ENCODE measurements around the gene MARK3.

The MARK3 gene

DNA sequence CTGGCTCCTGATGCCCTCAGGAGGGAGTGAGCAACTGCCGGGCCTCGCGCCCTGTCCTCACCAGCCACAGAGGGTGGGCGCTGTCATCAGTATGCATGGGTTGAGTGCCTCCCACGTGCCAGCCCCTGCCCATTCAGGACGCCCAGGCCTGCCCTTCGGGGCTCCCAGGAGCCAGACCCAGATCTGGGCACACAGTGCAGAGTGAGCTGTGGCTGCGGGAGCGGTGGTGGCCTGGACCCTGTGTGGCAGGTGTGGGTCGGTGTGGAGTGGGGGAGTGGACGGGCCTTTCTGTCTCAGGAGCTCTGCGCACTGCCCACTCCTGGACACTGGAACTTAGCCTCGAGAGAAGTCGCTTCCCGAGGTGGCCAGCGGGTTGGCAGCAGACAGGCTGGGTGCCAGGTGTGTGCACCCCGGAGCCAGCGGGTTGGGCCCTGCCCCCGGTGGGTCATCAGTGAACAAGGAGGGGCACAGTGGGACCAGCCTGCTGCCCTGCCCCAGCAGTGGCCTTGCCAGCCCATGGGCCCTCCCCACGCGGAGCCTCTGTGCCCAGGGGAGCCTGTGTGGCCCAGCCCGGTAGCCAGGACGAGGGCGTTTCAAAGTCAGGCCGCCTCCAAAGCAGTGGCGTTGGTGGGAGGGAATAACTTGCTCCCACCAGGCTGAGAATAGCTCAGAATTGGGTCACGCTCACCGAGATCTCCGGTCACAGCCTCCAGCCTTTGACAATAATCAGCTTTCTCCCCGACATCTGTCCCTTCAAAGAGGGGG lies 153.3 kb downstream of the MARK3 start:
- DNase-seq (ENCODE audit: low spot score), result no peak

DNA sequence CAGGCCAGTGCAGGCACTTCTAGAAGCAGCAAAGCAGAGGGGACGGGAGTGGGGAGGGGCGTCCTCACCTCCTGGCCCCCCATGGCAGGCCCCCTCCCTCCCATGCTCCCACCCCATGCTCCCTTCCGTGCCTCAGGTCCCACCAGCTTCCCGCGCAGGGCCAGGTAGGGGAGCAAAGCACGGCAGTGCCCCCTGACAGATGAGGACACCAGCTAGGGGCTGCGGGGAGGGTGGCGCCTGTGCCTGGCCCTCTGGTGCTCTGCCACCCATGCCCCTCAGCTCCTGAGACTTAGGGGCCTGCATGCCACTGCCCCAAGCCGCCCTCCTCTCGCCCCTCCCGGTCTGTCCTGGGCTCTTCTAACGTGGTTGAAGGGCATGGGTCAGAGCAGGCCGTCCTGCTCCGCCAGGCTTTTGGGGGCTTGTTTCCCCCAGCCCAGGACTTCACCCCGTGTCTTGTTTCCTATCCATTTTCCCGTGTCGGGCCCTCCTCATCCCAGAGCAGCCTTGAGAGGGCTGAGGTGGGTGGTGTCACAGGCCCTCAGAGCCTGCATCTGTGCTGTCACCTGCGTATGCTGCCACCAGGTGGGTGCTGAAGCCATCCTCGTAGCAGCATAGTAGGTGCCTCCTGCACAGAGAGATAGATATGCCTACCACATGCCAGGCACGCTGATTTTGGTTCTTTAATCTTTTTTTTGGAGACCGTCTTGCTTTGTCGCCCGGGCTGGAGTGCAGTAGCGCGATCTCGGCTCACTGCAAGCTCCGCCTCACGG lies 154.0 kb downstream of the MARK3 start:
- no peak for DNase-seq (ENCODE audit: low spot score)

DNA sequence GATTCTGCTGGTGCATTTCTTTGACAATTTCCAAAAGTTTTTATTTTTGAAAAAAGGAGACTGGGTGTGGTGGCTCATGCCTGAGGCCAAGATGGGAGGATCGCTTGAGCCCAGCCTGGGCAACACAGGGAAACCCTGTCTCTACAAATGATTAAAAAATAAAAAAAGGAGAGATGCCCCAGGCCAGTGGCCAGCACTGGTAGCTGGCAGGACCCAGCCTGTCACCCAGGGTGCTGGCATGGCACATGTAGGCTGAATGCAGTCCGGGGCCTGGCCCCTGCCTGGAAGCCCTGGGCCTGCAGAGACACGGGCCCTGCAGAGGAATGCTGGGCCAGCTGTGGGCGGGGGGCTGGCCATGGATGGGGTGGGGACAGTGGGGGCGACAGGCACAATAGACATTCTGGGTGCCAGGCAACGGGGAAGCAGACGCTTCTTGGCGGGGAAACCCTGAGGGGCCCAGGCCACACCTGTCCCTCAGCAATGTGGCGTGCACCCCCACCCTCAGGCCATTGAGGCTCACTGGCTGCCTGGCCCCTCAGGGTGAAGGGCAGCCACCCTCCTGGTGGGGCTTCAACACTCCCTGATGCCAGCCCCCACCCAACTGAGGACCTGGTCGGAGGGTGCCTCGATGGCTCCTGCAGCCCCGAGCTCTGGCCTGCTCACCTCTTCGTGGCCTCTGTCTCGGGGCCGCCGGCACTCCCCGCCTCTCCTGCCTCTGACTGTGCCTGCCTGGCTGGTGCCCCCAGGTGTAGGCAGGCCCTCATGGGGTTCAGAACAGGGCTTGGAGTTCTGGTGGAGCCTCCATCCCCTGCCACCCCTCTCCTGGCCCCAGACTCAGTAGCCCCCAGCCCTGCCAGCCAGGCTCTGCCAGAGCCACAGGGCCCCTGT lies 155.8 kb downstream of the MARK3 start:
- DNase-seq (ENCODE audit: low spot score), result no peak

DNA sequence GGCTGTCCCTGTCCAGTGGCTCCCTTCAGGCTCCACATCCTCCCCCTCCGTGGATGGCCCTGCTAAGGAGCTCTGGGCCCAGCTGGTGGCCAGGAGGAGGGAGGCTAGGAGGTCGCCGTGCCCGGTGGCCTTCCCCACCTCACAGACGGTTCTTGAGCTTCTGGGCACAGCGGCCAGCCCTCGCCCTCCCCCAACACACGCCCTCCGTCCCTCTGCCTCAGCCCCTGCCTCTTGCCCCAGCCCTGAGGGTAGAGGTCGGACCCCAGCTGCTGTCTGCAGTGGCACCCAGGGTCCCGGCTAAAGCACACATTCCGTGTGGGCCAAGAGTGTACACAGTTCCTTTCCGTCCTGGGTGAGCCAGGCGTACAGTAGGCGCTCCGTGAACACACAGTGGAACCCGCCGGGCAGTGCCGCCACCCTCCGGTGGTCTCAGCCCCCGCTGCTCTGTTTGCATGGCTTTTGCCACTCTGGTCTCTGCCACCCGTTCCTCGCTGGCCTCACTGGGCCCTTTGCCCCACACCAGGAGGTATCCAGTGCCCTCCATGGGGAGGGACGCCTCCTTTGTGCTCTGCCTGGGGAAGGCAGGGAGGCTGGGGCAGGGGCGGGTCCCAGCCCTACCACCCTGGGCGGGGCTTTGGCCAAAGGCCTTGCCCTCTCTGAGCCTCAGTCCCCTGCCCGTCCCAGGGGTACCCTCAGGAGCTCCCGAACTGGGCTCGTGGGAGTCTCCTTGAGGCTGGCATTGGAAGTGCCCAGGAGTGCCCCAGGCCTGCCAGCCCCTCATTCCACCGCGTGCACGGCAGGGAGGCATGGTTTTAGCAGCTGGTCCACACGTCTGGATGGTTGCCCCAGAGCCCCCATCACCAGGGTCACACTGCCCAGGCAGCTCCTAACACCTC lies 156.7 kb downstream of the MARK3 start:
- DNase-seq (ENCODE audit: low spot score), result no peak

- no peak for DNase-seq (ENCODE audit: low spot score)
Observed at GRCh38 chr14:103542605-103543088, 157.4 kb downstream of the MARK3 start.

DNA sequence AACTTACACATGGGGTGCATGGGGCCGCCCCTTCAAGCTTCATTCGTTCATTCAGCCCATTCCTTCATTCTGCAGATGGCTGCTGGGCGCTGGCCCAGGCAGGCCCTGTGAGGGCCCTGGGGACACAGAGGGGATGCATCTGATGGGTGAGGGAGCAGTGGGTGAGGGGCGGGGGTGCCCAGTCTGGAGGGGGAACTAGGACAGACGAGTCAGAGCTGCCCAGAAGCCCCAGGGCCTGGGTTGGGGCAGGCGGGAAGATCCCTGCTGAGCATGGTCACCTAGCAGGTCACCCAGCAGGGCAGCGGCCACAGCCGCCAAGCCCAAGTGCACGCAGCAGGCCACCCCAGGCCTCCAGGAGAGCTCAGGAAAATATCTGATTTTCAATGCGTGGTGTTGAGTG lies 157.9 kb downstream of the MARK3 start:
- no peak for DNase-seq (ENCODE audit: low spot score)

DNA sequence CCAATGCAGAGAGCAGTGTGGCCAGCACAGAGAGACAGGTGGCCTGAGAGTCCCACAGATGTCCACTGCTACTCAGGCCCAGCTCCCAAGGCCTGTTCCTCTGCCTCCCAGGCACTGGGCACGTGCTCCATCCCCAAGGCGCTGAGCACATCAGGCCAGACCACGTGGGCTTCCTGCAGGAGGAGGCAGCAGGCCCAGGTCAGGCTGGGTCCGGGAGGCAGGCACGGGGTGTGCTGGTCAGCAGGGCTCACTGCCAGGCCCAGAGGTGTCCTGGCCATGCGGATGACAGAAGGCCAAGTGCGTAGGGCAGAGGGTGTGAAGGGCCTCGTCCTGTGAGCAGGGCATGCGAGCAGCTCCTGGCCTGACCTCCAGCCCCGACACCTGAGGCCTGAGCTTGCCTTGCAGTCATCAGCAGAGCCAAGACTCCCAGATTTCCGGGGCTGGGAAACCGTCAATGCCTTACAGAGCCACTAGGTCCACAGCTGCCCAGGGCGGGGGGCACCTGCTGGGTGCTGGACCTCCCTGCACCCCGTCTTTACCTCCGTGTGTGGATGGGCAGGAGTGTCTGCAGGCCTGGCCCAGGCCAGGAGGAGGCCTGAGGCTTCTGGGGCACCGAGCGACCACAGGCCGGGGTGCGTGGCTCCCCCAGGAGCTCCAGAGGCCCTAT lies 158.6 kb downstream of the MARK3 start:
- DNase-seq (ENCODE audit: low spot score), result no peak

GRCh38 chr14:103544388-103545218 lies 159.4 kb downstream of the MARK3 start:
- no peak for DNase-seq (ENCODE audit: low spot score)

- DNase-seq (ENCODE audit: low spot score), result no peak
Observed at GRCh38 chr14:103545219-103545914, 160.2 kb downstream of the MARK3 start.

- DNase-seq (ENCODE audit: low spot score), result no peak
Observed at GRCh38 chr14:103545915-103546651, 160.9 kb downstream of the MARK3 start.

DNA sequence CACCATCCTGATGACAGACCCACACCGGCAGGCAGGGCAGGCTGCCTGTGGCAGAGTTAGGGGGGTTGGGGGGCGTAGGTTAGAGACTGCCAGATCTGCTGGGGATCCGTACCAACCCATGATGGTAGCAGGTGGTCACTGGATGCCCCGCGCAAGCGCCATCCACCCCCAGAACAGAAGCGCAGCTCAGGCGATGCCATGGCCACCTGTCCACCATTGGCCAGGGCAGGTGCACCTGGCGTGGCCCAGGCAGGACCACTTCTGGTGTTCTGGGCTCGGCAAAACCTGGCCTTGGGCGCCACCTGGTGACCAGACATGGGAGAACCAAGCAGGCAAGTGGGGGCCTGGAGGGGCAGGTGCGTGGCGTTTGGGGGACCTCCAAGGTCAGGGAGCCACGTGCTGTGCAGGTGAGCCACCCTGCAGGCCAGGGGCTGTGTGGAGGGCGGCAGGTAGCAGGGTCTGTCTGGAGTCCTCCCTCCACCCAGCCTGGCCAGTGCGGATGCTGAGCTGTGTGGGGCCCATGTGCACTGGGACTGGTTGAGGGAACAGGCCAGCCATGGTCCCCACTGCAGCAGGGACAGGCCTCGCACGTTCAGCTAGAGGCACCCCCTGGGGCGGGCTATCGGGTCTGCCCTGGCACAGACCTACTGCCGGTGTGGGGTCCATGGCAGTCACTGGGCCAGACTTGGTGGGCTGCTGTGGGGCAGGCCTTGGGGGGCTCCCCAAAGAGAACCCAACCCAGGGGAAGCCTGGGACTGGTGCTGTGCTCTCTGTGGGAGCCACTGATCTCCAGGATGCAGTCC lies 161.6 kb downstream of the MARK3 start:
- peak; percentile 70 for DNase-seq (ENCODE audit: low spot score)

- no peak for DNase-seq (ENCODE audit: low spot score)
Observed at GRCh38 chr14:103547455-103547940, 162.3 kb downstream of the MARK3 start.

GRCh38 chr14:103547941-103548462 lies 162.8 kb downstream of the MARK3 start:
- no peak for DNase-seq (ENCODE audit: low spot score)

DNA sequence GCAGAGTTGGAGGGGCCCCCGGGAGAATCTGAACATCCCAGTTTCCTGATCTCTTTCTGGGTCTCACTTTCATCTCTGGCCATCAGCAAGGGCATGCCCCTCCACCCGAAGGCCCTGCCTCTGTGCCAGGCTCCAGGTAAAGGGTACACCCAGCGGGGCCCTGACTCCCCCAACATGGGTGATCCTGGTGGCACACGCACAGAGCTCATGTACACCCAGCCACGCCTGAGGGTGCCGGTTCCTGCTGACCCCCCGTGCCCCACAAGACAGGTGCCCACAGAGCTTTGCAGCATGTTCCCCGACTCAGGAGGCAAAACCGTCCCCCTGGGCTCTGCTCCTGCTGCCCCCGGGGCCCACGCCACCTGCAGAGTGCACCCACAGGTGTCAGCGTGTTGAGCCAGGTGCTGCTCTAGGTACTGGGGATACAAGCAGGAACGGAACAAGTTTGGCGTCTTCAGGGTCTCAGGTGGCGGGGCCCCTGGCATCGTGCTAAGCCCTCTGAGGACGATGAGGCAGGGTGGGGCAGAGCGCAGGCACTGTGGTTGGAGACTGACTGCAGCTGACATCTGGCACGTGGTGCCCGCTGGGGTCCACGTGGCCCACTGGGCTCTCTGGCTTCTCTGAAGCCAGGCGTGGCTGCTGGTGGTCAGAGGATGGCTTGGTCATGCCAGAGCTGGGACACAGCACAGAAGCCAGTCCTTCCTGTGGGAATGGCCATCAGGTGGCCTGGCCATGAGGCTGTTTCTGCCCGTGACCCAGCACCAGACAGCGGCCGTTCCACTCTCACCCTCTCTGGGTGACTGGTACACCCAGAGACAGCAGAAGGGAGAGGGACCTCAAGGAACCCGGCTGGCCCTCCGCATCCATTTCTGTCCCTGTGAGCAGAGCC lies 163.5 kb downstream of the MARK3 start:
- DNase-seq (ENCODE audit: low spot score), result no peak

GRCh38 chr14:103549361-103550311 lies 164.4 kb downstream of the MARK3 start:
- DNase-seq (ENCODE audit: low spot score), result no peak
